Epithelial cell of proximal tubule (primary cell): ENCODE measurements around the gene VAV3. TPM values are rescaled to one million over a fixed set of nuclear protein-coding genes. Genes with fewer than 3 reads are reported as not detected.
A peak's percentile ranks its signal among the peaks of the same experiment; 100 is the strongest.

Experiments
- DNase-seq: peaks from one replicate; pipeline ENCODE4 v3.0.0-alpha.2; 2011; ENCODE audit warnings: low read depth
- H3K4me3 ChIP-seq: 2 replicates; pipeline ENCODE4 v1.5.1; 2011; ENCODE audit warnings: low read depth, mild to moderate bottlenecking, low read length
- CTCF ChIP-seq: conservative IDR thresholded peaks from 2 replicates; pipeline ENCODE4 v1.5.1; 2012; ENCODE audit warnings: low read depth, mild to moderate bottlenecking, low read length
- total RNA-seq: library from RNA; depleted of rRNA; stranded (reverse); fragments of >200 nt; gene quantifications from 2 replicates; pipeline ENCODE4 v1.2.3, GENCODE V29; 2015

The VAV3 gene
- total RNA-seq, 1 donor from 2014 or later: 9.7 TPM

- DNase-seq: no peak
- H3K4me3 ChIP-seq: no peak overlapping the region
- no peak for TF ChIP-seq CTCF
Measured at GRCh38 chr1:107835151-107835670, 129.8 kb downstream of the VAV3 start.

GRCh38 chr1:107833061-107833460 is 131.9 kb downstream of the VAV3 start:
- DNase-seq: no peak
- TF ChIP-seq CTCF: no peak
- H3K4me3 ChIP-seq: no peak overlapping the region

- H3K4me3 ChIP-seq: no peak overlapping the region
- no peak for TF ChIP-seq CTCF
- DNase-seq: peak; percentile 23
Measured at GRCh38 chr1:107831921-107832320, 133.1 kb downstream of the VAV3 start.

GRCh38 chr1:107830526-107830925 is 134.5 kb downstream of the VAV3 start:
- no peak for DNase-seq
- H3K4me3 ChIP-seq: no peak overlapping the region
- no peak for TF ChIP-seq CTCF

- no peak for DNase-seq
- no peak for TF ChIP-seq CTCF
- no peak overlapping the region for H3K4me3 ChIP-seq
Measured at GRCh38 chr1:107830075-107830474, 134.9 kb downstream of the VAV3 start.

GRCh38 chr1:107829036-107829770 is 135.8 kb downstream of the VAV3 start:
- TF ChIP-seq CTCF: no peak
- no peak for DNase-seq
- H3K4me3 ChIP-seq: no peak overlapping the region

GRCh38 chr1:107824946-107825345 is 140.0 kb downstream of the VAV3 start:
- H3K4me3 ChIP-seq: no peak overlapping the region
- no peak for DNase-seq
- no peak for TF ChIP-seq CTCF
